Thyroid gland (tissue), 4 donors: Measurements from ENCODE around the gene HHLA2. TPM values are rescaled to one million over a fixed set of nuclear protein-coding genes. Genes with fewer than 3 reads are reported as not detected.

Experiments
- DNase-seq, 2 donors: peaks; one replicate each; pipeline ENCODE4 v3.0.0-alpha.2; 2019
- H3K27ac ChIP-seq, 3 donors: fragments of 200-600 bp; sonication (generic); 1 replicate in 2 of 3; 2 replicates in 1 of 3; pipeline ENCODE4 v1.5.1; 2016 to 2019; ENCODE audit warnings: mild to moderate bottlenecking in 1 of 3, moderate library complexity in 1 of 3
- H3K27me3 ChIP-seq: fragments of 200-600 bp; sonication (generic); one replicate; pipeline ENCODE4 v1.5.1; 2019
- H3K36me3 ChIP-seq, 2 donors: fragments of 200-600 bp; sonication (generic); one replicate each; pipeline ENCODE4 v1.5.1; 2016 to 2019
- H3K4me1 ChIP-seq, 2 donors: fragments of 200-600 bp; sonication (generic); one replicate each; pipeline ENCODE4 v1.5.1; 2017 to 2019
- H3K4me3 ChIP-seq, 3 donors: fragments of 200-600 bp; sonication (generic); replicated peaks in 1 of 3; 1 replicate in 2 of 3; 2 replicates in 1 of 3; pipeline ENCODE4 v1.5.1; 2016; ENCODE audit warnings: mild to moderate bottlenecking in 1 of 3
- H3K9me3 ChIP-seq: fragments of 200-600 bp; sonication (generic); one replicate; pipeline ENCODE4 v1.5.1; 2017
- POLR2A ChIP-seq, 2 donors: fragments of 450-650 bp; IDR thresholded peaks; one replicate each; pipeline ENCODE4 v1.6.1; 2017; ENCODE audit warnings: antibody characterized with exemption in 2 of 2, mild to moderate bottlenecking in 2 of 2, moderate library complexity in 1 of 2
- WGBS, 2 donors: methylation state at CpG; one replicate each; pipeline ENCODE4 v1.1.5; 2017; 5-methylcytosine and 5-hydroxymethylcytosine counted together
- intact Hi-C: fragments of 100-400 bp; cut with DNase I; formaldehyde crosslinking; loops from one replicate; pipeline ENCODE4 v1.15.1; 2023
- total RNA-seq, 4 donors: library from RNA; depleted of rRNA; stranded (reverse); fragments of >200 nt; gene quantifications; one replicate each; pipeline ENCODE4 v1.2.3, GENCODE V29; 2016
- TF ChIP-seq, protein P1 (sequence below), 6 experiments: fragments of 200-600 bp in 3 of 6; fragments of 450-650 bp in 3 of 6; sonication (generic) in 3 of 6; IDR thresholded peaks; one replicate each; pipeline ENCODE4 v1.5.1; 2016 to 2019; ENCODE audit warnings: antibody characterized with exemption in 6 of 6, mild to moderate bottlenecking in 2 of 6, inconsistent platforms in 1 of 6, moderate library complexity in 1 of 6

The HHLA2 gene
- total RNA-seq, 4 donors from 2014 or later = not detected

DNA sequence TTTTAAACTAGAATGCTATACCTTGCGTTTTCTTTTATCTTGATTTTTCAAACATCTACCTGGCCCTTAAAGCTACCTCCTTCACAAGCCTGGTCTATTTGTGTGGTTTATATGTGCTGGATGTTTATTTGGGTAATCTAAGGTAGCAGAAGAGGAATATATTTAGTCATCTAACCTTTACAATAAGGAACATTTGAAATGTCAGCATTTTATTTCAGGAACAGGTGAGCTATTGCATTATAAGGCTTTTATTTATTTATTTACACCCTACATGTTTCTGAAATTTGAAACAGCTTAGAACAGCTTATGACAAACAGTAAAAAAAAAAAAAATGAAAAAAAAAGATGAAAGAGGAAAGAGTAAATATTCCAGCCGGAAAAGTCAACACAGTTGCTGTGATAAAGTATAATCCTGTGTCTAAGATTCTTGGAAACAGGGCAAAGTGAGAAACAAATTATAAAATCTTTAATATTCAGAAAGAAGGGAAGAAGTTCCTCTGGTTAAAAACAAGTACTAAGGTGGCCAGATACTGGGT lies 19.5 kb downstream of the HHLA2 start:
- H3K27ac ChIP-seq = no peak overlapping the region
- no peak overlapping the region for H3K4me3 ChIP-seq
- intact Hi-C loops = no loop called here

DNA sequence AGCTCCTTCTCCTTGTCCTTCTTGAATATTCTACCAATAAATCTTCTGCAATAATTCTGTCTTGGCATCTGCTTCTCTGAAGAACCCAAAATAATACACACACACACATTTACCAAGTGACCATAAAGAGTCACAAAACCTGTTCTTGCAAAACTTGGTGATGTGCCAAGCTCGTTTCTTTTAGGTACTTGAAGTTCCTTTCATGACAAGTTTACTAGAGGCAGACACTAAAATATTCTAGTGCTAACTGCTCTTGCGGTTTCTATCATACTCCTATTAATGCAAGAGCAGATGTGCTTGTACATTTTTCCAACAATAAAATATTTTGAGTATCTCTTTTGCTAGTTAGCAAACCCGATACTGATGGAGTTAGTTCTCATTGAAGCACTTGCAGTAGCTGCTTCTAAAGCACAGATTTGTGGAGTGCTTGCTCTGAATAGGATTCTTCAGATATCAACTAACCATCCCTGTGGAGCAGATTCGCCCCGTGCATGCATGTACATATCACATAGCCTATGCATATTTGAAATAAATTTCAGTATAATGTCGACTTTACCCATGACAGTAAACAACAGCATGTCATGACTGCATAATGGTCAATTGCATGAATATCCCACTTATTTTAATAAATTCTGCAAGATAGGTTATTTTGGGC lies 23.2 kb downstream of the HHLA2 start:
- Histone ChIP-seq H3K4me3 (no peak overlapping the region), H3K36me3 (no peaks in the 10 kb centered on the region), H3K4me1 (peaks cover 6 to 13% of the 10 kb centered on the region in 2 donors), H3K9me3 (no peaks in the 10 kb centered on the region), H3K27ac (peak overlapping the region; percentile 2 to 37 (median 17)), H3K27me3 (no peaks in the 10 kb centered on the region)
- 34 to 36% methylated on average over 6 of the region's 6 CpGs for WGBS, 2 donors
- TF ChIP-seq, protein P1, sequence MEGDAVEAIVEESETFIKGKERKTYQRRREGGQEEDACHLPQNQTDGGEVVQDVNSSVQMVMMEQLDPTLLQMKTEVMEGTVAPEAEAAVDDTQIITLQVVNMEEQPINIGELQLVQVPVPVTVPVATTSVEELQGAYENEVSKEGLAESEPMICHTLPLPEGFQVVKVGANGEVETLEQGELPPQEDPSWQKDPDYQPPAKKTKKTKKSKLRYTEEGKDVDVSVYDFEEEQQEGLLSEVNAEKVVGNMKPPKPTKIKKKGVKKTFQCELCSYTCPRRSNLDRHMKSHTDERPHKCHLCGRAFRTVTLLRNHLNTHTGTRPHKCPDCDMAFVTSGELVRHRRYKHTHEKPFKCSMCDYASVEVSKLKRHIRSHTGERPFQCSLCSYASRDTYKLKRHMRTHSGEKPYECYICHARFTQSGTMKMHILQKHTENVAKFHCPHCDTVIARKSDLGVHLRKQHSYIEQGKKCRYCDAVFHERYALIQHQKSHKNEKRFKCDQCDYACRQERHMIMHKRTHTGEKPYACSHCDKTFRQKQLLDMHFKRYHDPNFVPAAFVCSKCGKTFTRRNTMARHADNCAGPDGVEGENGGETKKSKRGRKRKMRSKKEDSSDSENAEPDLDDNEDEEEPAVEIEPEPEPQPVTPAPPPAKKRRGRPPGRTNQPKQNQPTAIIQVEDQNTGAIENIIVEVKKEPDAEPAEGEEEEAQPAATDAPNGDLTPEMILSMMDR (IDR thresholded peaks at IDR 0.05) = no peak
- TF ChIP-seq POLR2A (IDR thresholded peaks at IDR 0.05) = no peak
- peak; percentile 67 to 75 for DNase-seq
- intact Hi-C loops = no loop called here

More for the DNA sequence above, 19.5 kb downstream of the HHLA2 start:
- 92 to 93% methylated on average over 2 of the region's 2 CpGs for WGBS, 2 donors
- H3K36me3 ChIP-seq = no peaks in the 10 kb centered on the region
- H3K9me3 ChIP-seq = no peaks in the 10 kb centered on the region
- H3K27me3 ChIP-seq = no peaks in the 10 kb centered on the region
- peaks cover 6 to 13% of the 10 kb centered on the region in 2 donors for H3K4me1 ChIP-seq
- DNase-seq = no peak
- TF ChIP-seq, protein P1 (IDR thresholded peaks at IDR 0.05) = no peak
- TF ChIP-seq POLR2A (IDR thresholded peaks at IDR 0.05) = no peak

DNA sequence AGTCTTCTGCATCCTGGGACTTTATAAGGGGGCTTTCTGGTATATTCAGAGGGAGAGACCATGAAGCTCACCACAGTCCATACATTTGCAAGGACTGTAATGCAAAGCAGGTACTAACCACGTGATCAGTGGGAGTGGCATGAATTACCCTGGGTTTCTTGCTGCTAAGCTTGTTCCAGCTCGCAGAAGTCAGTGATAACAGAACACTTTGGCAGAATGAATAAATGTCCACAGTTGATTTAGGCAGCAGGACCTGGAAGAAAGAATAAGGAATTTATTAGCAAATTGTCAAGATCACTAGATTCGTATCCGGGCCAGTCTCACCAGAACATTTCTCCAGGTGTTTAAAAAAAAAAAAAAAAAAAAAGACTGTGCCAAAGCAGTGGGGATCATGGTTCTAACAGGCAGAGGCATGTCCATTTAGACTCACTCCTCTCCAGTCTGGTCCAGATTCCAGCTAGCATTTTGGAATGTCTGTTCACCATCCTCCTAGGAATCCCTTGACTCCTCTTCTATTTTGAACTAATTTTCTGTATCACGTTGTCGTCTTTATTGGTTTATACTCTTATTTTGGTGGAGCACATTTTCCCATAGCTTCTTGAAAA lies 24.5 kb downstream of the HHLA2 start:
- H3K27me3 ChIP-seq = no peaks in the 10 kb centered on the region
- no peaks in the 10 kb centered on the region for H3K36me3 ChIP-seq
- no peak overlapping the region for H3K27ac ChIP-seq
- peaks cover 6 to 13% of the 10 kb centered on the region in 2 donors for H3K4me1 ChIP-seq
- H3K9me3 ChIP-seq = no peaks in the 10 kb centered on the region
- TF ChIP-seq, protein P1 (IDR thresholded peaks at IDR 0.05) = no peak
- DNase-seq = no peak
- 61 to 75% methylated on average over 6 of the region's 6 CpGs for WGBS, 2 donors
- no peak overlapping the region for H3K4me3 ChIP-seq
- intact Hi-C loops = no loop called here

DNA sequence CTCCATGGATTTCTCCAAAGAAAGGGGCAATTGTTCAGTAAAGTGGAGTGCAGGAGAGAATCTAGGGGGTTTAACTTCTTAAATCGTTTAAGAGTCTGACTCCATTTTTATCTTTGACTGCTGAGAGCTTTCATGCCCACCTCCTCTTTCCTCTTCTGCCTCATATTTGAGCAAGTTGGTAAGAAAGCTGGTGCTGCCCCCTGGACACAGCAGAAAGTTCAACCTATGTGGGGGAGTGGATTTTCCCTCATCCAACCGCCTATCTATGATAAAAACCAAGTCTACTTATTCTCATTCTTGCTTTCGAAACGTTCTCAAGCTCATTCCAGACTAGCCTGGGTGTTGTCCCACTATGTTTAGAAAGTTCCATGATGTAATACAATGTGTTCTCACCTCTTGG lies 26.0 kb downstream of the HHLA2 start:
- no peak for TF ChIP-seq POLR2A (IDR thresholded peaks at IDR 0.05)
- TF ChIP-seq, protein P1 (IDR thresholded peaks at IDR 0.05) = no peak
- intact Hi-C loops = no loop called here
- Histone ChIP-seq H3K9me3 (no peaks in the 10 kb centered on the region), H3K27me3 (no peaks in the 10 kb centered on the region), H3K4me3 (no peak overlapping the region), H3K27ac (no peak overlapping the region), H3K4me1 (peaks cover 6 to 13% of the 10 kb centered on the region in 2 donors), H3K36me3 (no peaks in the 10 kb centered on the region)
- 79 to 86% methylated on average over 4 of the region's 4 CpGs for WGBS, 2 donors
- DNase-seq = no peak

DNA sequence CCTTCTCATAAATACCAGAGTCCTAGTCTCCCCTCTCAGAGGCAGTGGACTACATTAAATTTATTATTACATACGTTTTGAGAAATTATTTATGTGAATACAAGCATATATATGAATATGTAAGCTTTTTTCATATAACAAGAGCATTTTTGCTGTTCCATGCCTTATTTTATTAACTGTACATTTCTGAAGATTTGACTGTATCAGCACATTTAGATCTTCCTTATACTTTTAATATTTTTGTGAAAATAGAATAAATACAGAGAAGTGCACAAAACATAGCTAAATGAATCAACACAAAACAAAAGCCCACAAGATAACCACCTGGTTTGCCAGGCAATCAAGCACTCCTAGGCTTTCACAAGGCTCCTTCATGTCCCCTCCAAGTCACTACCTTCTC lies 27.8 kb downstream of the HHLA2 start:
- WGBS, 2 donors = 82 to 84% methylated on average over 1 of the region's 1 CpG
- no peak for TF ChIP-seq POLR2A (IDR thresholded peaks at IDR 0.05)
- TF ChIP-seq, protein P1 (IDR thresholded peaks at IDR 0.05) = no peak
- Histone ChIP-seq H3K4me3 (no peak overlapping the region), H3K27ac (no peak overlapping the region), H3K36me3 (no peaks in the 10 kb centered on the region), H3K27me3 (no peaks in the 10 kb centered on the region), H3K9me3 (no peaks in the 10 kb centered on the region), H3K4me1 (peaks cover 1 to 11% of the 10 kb centered on the region in 2 donors)
- intact Hi-C loops = no loop called here
- DNase-seq = no peak
